GM12878 (cell line): ENCODE results near the gene VTI1A. TPM values are rescaled to one million over a fixed set of nuclear protein-coding genes. Genes with fewer than 3 reads are reported as not detected.

ENCODE experiments used
- ATAC-seq: fragments of 200-7000 bp; cut with Tn5 transposase; 3 replicates; pipeline ENCODE4 v1.9.1; 2020; ENCODE audit warnings: mild to moderate bottlenecking, moderate library complexity
- BruUV-seq: library from RNA; stranded (reverse); fragments of 400-500 nt; replicated peaks from 2 replicates; lab custom pipeline; 2021; lab: Mats Ljungman, UMichigan
- CTCF ChIA-PET: fragments of 300-600 bp; sonication (Branson Sonifier 250); formaldehyde crosslinking; extraction: SDS; loops from one replicate; lab custom pipeline; 2021; ENCODE audit warnings: inconsistent platforms; lab: Yijun Ruan, JAX
- POLR2A ChIA-PET: fragments of 350-600 bp; formaldehyde crosslinking; extraction: SDS; loops from one replicate; lab custom pipeline; 2021; ENCODE audit warnings: inconsistent platforms; lab: Charles Lee
- RAD21 ChIA-PET: fragments of 300-600 bp; sonication (Branson Sonifier 250); formaldehyde crosslinking; loops from one replicate; lab custom pipeline; 2023; ENCODE audit warnings: antibody characterized with exemption; ENCODE audit not compliant: unreplicated experiment; lab: Charles Lee
- SMC1A ChIA-PET: fragments of 300-600 bp; sonication (Branson Sonifier 250); formaldehyde crosslinking; loops from one replicate; lab custom pipeline; 2023; ENCODE audit not compliant: unreplicated experiment, uncharacterized antibody; lab: Charles Lee
- DNase-seq: peaks from one replicate; pipeline ENCODE4 v3.0.0-alpha.2; 2011; ENCODE audit warnings: low read depth, low spot score
- FAIRE-seq: peaks from 3 replicates; lab custom pipeline; 2011; peaks lifted over from hg19 to GRCh38; lab: Jason Lieb, UNC
- H2AFZ ChIP-seq: 2 replicates; pipeline ENCODE4 v1.6.0; 2011; ENCODE audit warnings: low read depth, low read length, control low read depth; ENCODE audit not compliant: control insufficient read depth
- H3K27ac ChIP-seq: 2 replicates; pipeline ENCODE4 v1.5.1; 2011; ENCODE audit warnings: control low read depth; ENCODE audit not compliant: control insufficient read depth, insufficient read depth
- H3K27me3 ChIP-seq, 2 experiments: replicated peaks in 1 of 2; 2 replicates each; pipeline versions ENCODE4 v1.6.0 to v1.6.1; 2011; ENCODE audit warnings: low read length in 1 of 2; ENCODE audit not compliant: control insufficient read depth in 2 of 2, insufficient read depth in 2 of 2
- H3K36me3 ChIP-seq, 2 experiments: 2 replicates each; pipeline ENCODE4 v1.5.1; 2011; ENCODE audit warnings: low read length in 1 of 2; ENCODE audit not compliant: control insufficient read depth in 2 of 2, insufficient read depth in 2 of 2
- H3K4me1 ChIP-seq: 2 replicates; pipeline ENCODE4 v1.6.1; 2011; ENCODE audit warnings: mild to moderate bottlenecking, low read length, moderate library complexity, mixed read lengths; ENCODE audit not compliant: control insufficient read depth, insufficient read depth
- H3K4me2 ChIP-seq: 2 replicates; pipeline ENCODE4 v1.6.0; 2011; ENCODE audit warnings: control low read depth; ENCODE audit not compliant: control insufficient read depth, insufficient read depth
- H3K4me3 ChIP-seq: fragments of 200-600 bp; sonication (generic); 2 replicates; pipeline ENCODE4 v1.5.1; 2016
- H3K79me2 ChIP-seq: 2 replicates; pipeline ENCODE4 v1.6.0; 2011; ENCODE audit warnings: low read length; ENCODE audit not compliant: control insufficient read depth, insufficient read depth
- H3K9ac ChIP-seq: 2 replicates; pipeline ENCODE4 v1.8.0; 2011; ENCODE audit warnings: low read length, control low read depth, mixed read lengths; ENCODE audit not compliant: control insufficient read depth, insufficient read depth
- H3K9me3 ChIP-seq: replicated peaks from 3 replicates; pipeline ENCODE4 v1.5.1; 2011; ENCODE audit warnings: mild to moderate bottlenecking, low read length; ENCODE audit not compliant: control insufficient read depth, insufficient read depth
- H4K20me1 ChIP-seq: 2 replicates; pipeline ENCODE4 v1.6.0; 2011; ENCODE audit not compliant: control insufficient read depth, insufficient read depth
- CBFB ChIP-seq: IDR thresholded peaks from 2 replicates; pipeline ENCODE4 v1.6.1; 2016; ENCODE audit warnings: antibody characterized with exemption, low read depth
- HCFC1 ChIP-seq: fragments of 150-350 bp; IDR thresholded peaks from 2 replicates; pipeline ENCODE4 v1.6.1; 2014; ENCODE audit warnings: low read length
- NKRF ChIP-seq: fragments of 450-650 bp; conservative IDR thresholded peaks from 2 replicates; pipeline ENCODE4 v1.6.1; 2017; ENCODE audit warnings: mild to moderate bottlenecking, moderate library complexity
- RB1 ChIP-seq: fragments of 450-650 bp; formaldehyde crosslinking; IDR thresholded peaks from 2 replicates; pipeline ENCODE4 v1.6.1; 2017; ENCODE audit warnings: mild to moderate bottlenecking, borderline replicate concordance
- RCOR1 ChIP-seq: conservative IDR thresholded peaks from 2 replicates; pipeline ENCODE4 v1.6.1; 2012; ENCODE audit warnings: low read depth, low read length, improper control_type of control experiment
- USF1 ChIP-seq: IDR thresholded peaks from 2 replicates; pipeline ENCODE4 v1.6.1; 2011; ENCODE audit warnings: borderline replicate concordance, low read depth, mild to moderate bottlenecking, moderate library complexity, mixed read lengths, low read length; ENCODE audit not compliant: insufficient read depth; ENCODE audit errors: extremely low read length
- USF2 ChIP-seq: IDR thresholded peaks from 2 replicates; pipeline ENCODE4 v1.6.1; 2011; ENCODE audit warnings: low read depth, low read length, improper control_type of control experiment, borderline replicate concordance
- ZNF622 ChIP-seq: fragments of 450-650 bp; IDR thresholded peaks from 2 replicates; pipeline ENCODE4 v1.6.1; 2017; ENCODE audit warnings: mild to moderate bottlenecking, inconsistent platforms
- WGBS: methylation state at CpG from one replicate; pipeline ENCODE4 v1.1.6; 2016; ENCODE audit warnings: low lambda C conversion rate; ENCODE audit not compliant: insufficient replicate concordance, insufficient coverage; ENCODE audit errors: missing lambda C conversion rate; 5-methylcytosine and 5-hydroxymethylcytosine counted together
- in situ Hi-C: fragments of 300-500 bp; cut with MboI; formaldehyde crosslinking; loops from 9 replicates; pipeline ENCODE4 v1.14.3; 2018; ENCODE audit warnings: mixed read lengths
- intact Hi-C: fragments of 100-400 bp; cut with micrococcal nuclease; formaldehyde crosslinking; loops from one replicate; pipeline ENCODE4 v1.14.2; 2022; ENCODE audit not compliant: unreplicated experiment
- polyA plus RNA-seq, 11 experiments: library from polyadenylated mRNA; depleted of rRNA in 4 of 11; unstranded in 6 of 11; stranded (reverse) in 5 of 11; fragments of >200 nt; fragmentation: Nextera tagmentation in 4 of 11; fragmentation: Illumina TruSeq in 1 of 11; extraction: Ambion mirVana in 4 of 11; extraction: Trizol in 1 of 11; gene quantifications; 1 replicate in 1 of 11; 2 replicates in 10 of 11; pipeline versions ENCODE4 v1.2.1 to v1.2.3, GENCODE V29; 2011 to 2016; ENCODE audit warnings: inconsistent platforms in 2 of 11, missing spikeins in 2 of 11, low read depth in 1 of 11
- total RNA-seq, 4 experiments: library from RNA; depleted of rRNA in 3 of 4; stranded (reverse); fragments of >200 nt in 3 of 4; fragmentation: Illumina TruSeq in 1 of 4; extraction: Trizol in 1 of 4; gene quantifications; 2 replicates each; pipeline versions ENCODE4 v1.2.1 to v1.2.3, GENCODE V29; 2013 to 2021

The VTI1A gene
- total and polyA plus RNA-seq, 10 of the 15 experiments (the other 5 are each of a cell fraction or from before 2014, with no cell fraction given): 12.4 to 43.2 (median 27.5) TPM

- SMC1A ChIA-PET: interaction anchor here (3.5 kb wide), 1 partner anchor 10 kb away, joined by 16 read pairs; no protein-coding TSS in a partner anchor
- WGBS: 100% methylated on average over 2 of the region's 2 CpGs
- FAIRE-seq (no peak), DNase-seq (no peak), ATAC-seq (no peak)
- Histone ChIP-seq H3K36me3 (peaks cover 4 to 32% of the 10 kb centered on the region in 2 experiments), H4K20me1 (no peaks in the 10 kb centered on the region), H3K4me1 (no peaks in the 10 kb centered on the region), H3K27me3 (no peaks in the 10 kb centered on the region), H3K79me2 (no peaks in the 10 kb centered on the region), H3K27ac (no peak overlapping the region), H3K9ac (no peak overlapping the region), H3K4me3 (no peak overlapping the region), H3K9me3 (no peaks in the 10 kb centered on the region), H2AFZ (no peak overlapping the region), H3K4me2 (no peak overlapping the region)
- TF ChIP-seq CBFB: no peak
- no peak for TF ChIP-seq USF1
- no peak for TF ChIP-seq ZNF622
- no peak for TF ChIP-seq NKRF
- no peak for TF ChIP-seq RCOR1
- TF ChIP-seq RB1: no peak
- no peak for TF ChIP-seq HCFC1
- TF ChIP-seq USF2: no peak
- RAD21 ChIA-PET: no interaction called here
- intact Hi-C loops: no loop called here
- CTCF ChIA-PET: interaction anchor here (0.6 to 2.5 kb wide), 8 partner anchors 10 to 284 kb away, joined by 3 to 17 read pairs (median 4); no protein-coding TSS in a partner anchor
- no TSS peak for BruUV-seq
- in situ Hi-C loops: no loop called here
- POLR2A ChIA-PET: no interaction called here
These were observed 22.4 kb upstream of the VTI1A start for GRCh38 chr10:112424651-112425050.
